Spleen (tissue), 11 donors: ENCODE data around the gene GLDN. TPM values are rescaled to one million over a fixed set of nuclear protein-coding genes. Genes with fewer than 3 reads are reported as not detected.

Experiments
- DNase-seq: peaks from one replicate; pipeline ENCODE4 v3.0.0-alpha.2; 2020
- H3K27ac ChIP-seq, 8 donors: fragments of 200-600 bp; sonication (generic) in 7 of 8; 1 replicate in 4 of 8; 2 replicates in 4 of 8; pipeline versions ENCODE4 v1.5.0 to v1.8.0; 2016 to 2021; ENCODE audit warnings: inconsistent platforms in 4 of 8, mild to moderate bottlenecking in 4 of 8, moderate library complexity in 1 of 8
- H3K27me3 ChIP-seq, 7 donors: fragments of 200-600 bp; sonication (generic) in 6 of 7; replicated peaks in 1 of 7; 1 replicate in 4 of 7; 2 replicates in 3 of 7; pipeline versions ENCODE4 v1.5.0 to v1.8.0; 2016 to 2021; ENCODE audit warnings: inconsistent platforms in 3 of 7, mild to moderate bottlenecking in 1 of 7
- H3K36me3 ChIP-seq, 6 donors: fragments of 200-600 bp; sonication (generic) in 5 of 6; 1 replicate in 4 of 6; 2 replicates in 2 of 6; pipeline versions ENCODE4 v1.5.0 to v1.8.0; 2016 to 2021; ENCODE audit warnings: inconsistent platforms in 2 of 6
- H3K4me1 ChIP-seq, 6 donors: fragments of 200-600 bp; sonication (generic) in 5 of 6; 1 replicate in 3 of 6; 2 replicates in 3 of 6; pipeline versions ENCODE4 v1.5.0 to v1.8.0; 2016 to 2021; ENCODE audit warnings: inconsistent platforms in 3 of 6
- H3K4me3 ChIP-seq, 8 donors: fragments of 200-600 bp; sonication (generic) in 7 of 8; 1 replicate in 4 of 8; 2 replicates in 4 of 8; pipeline versions ENCODE4 v1.5.0 to v1.8.0; 2016 to 2021; ENCODE audit warnings: inconsistent platforms in 4 of 8, mild to moderate bottlenecking in 4 of 8, moderate library complexity in 2 of 8
- H3K9me3 ChIP-seq, 8 donors: fragments of 200-600 bp; sonication (generic) in 7 of 8; 1 replicate in 4 of 8; 2 replicates in 4 of 8; pipeline versions ENCODE4 v1.5.0 to v1.8.0; 2016 to 2021; ENCODE audit warnings: inconsistent platforms in 4 of 8
- POLR2A ChIP-seq, 3 donors: fragments of 450-650 bp; IDR thresholded peaks; one replicate each; pipeline ENCODE4 v1.5.1; 2017; ENCODE audit warnings: antibody characterized with exemption in 3 of 3, mild to moderate bottlenecking in 1 of 3
- POLR2AphosphoS5 ChIP-seq, 3 donors: sonication (generic); formaldehyde crosslinking; IDR thresholded peaks; one replicate each; pipeline ENCODE4 v1.5.1; 2017; ENCODE audit warnings: antibody characterized with exemption in 3 of 3
- WGBS, 5 donors: extraction: QIAGEN DNeasy Blood & Tissue Kit in 3 of 5; methylation state at CpG; one replicate each; pipeline versions ENCODE4 v1.1.5 to v1.1.7; 2013 to 2018; 5-methylcytosine and 5-hydroxymethylcytosine counted together
- intact Hi-C: fragments of 100-400 bp; cut with DNase I; formaldehyde crosslinking; loops from one replicate; pipeline ENCODE4 v1.15.0; 2023; ENCODE audit warnings: low total_unique reads
- polyA plus RNA-seq, 3 donors: library from polyadenylated mRNA; stranded (reverse); fragments of 200-250 nt; gene quantifications; one replicate each; pipeline ENCODE4 v1.2.1, GENCODE V29; 2013
- total RNA-seq, 7 donors: library from RNA; depleted of rRNA in 3 of 7; stranded (reverse); fragments of >200 nt in 3 of 7; fragmentation: NEBNext Ultra II Directional in 4 of 7; extraction: Animal tissue kit (Norgen Biotek cat#: 25700) in 4 of 7; gene quantifications; one replicate each; pipeline versions ENCODE4 v1.1.0 to v1.2.1, GENCODE V29; 2016 to 2021
- TF ChIP-seq, protein P1 (sequence below), 11 experiments: fragments of 200-600 bp in 7 of 11; fragments of 450-650 bp in 4 of 11; sonication (generic) in 4 of 11; IDR thresholded peaks in 8 of 11; conservative IDR thresholded peaks in 3 of 11; 1 replicate in 7 of 11; 2 replicates in 4 of 11; pipeline versions ENCODE4 v1.4.0 to v1.8.0; 2016 to 2021; ENCODE audit warnings: antibody characterized with exemption in 11 of 11, inconsistent platforms in 4 of 11, mild to moderate bottlenecking in 1 of 11
- donor health status: healthy with polysubstance abuse.
- donor health status: DM: no; HTN: no; CAD: no; lungs with moderate emphysema.
- donor health status: DM: no; HTN: no; CAD: no.
- donor health status: Bipolar disorder and iron deficiency.
- donor health status: healthy.
- donor health status: DM: no; HTN: no; CAD: no.
- donor health status: DM: yes; HTN: yes; CAD: no.

Gene GLDN
- total and polyA plus RNA-seq, 10 donors = 0.94 to 18.2 (median 3.5) TPM

DNA sequence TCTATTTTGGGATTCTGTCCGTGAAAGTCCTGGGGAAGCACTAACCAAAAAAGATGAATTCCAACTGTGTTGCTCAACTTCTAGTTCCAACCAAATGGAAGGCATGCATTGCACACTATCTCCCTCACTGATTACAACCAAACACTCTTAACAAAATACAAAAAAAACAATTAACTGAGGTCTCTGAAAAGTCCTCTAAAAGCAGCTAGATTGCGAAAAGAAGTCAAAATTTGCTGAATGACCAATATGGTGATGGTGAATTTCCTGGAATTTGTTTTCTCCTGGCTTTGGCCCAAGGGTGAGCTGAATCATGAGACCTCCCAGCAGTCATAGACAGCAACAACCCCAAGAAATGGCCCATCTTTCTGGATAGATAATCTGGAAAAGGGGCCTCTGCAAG is 31.4 kb upstream of the GLDN start:
- H3K27me3 ChIP-seq = peaks cover 0 to 25% (median 0%) of the 10 kb centered on the region in 7 donors
- DNase-seq = no peak
- intact Hi-C loops = no loop called here
- H3K4me1 ChIP-seq = peaks cover 0 to 26% (median 4%) of the 10 kb centered on the region in 6 donors
- peak overlapping the region in 6 of 8 donors; percentile 2 to 47 (median 20) for H3K27ac ChIP-seq
- no peaks in the 10 kb centered on the region for H3K9me3 ChIP-seq
- H3K4me3 ChIP-seq = no peak overlapping the region
- TF ChIP-seq POLR2AphosphoS5 (IDR thresholded peaks at IDR 0.05) (no peak), POLR2A (IDR thresholded peaks at IDR 0.05) (no peak)
- TF ChIP-seq, protein P1, sequence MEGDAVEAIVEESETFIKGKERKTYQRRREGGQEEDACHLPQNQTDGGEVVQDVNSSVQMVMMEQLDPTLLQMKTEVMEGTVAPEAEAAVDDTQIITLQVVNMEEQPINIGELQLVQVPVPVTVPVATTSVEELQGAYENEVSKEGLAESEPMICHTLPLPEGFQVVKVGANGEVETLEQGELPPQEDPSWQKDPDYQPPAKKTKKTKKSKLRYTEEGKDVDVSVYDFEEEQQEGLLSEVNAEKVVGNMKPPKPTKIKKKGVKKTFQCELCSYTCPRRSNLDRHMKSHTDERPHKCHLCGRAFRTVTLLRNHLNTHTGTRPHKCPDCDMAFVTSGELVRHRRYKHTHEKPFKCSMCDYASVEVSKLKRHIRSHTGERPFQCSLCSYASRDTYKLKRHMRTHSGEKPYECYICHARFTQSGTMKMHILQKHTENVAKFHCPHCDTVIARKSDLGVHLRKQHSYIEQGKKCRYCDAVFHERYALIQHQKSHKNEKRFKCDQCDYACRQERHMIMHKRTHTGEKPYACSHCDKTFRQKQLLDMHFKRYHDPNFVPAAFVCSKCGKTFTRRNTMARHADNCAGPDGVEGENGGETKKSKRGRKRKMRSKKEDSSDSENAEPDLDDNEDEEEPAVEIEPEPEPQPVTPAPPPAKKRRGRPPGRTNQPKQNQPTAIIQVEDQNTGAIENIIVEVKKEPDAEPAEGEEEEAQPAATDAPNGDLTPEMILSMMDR (IDR thresholded peaks at IDR 0.05 in 8 of 11, conservative IDR thresholded peaks at IDR 0.05 in 3 of 11) = no peak
- WGBS, 5 donors = 62 to 87% (median 79%) methylated on average over 2 of the region's 2 CpGs
- H3K36me3 ChIP-seq = no peaks in the 10 kb centered on the region

DNA sequence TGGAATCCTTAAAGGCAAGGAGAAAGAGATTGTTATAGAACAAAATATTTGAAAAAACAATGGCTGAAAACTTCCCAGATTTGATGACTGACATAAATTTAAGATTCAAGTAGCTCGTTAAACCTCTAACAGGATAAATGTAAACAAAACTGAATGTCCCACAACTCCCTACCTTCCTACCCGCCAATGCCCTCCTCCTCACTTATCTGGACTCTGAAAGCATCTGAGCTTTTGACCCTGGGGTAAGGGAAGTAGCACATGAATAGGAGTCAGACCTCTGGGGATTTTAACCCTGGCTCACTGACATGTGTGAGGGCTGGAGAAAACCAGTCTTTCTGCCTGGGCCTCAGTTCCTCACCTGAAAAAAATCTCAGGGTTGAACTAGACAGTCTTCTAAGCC is 29.9 kb upstream of the GLDN start:
- 70 to 81% (median 73%) methylated on average over 2 of the region's 2 CpGs for WGBS, 5 donors
- Histone ChIP-seq H3K4me3 (no peak overlapping the region), H3K4me1 (peaks cover 0 to 26% (median 4%) of the 10 kb centered on the region in 6 donors), H3K27ac (no peak overlapping the region), H3K36me3 (no peaks in the 10 kb centered on the region), H3K27me3 (peaks cover 0 to 20% (median 0%) of the 10 kb centered on the region in 7 donors), H3K9me3 (no peaks in the 10 kb centered on the region)
- intact Hi-C loops = no loop called here
- TF ChIP-seq POLR2A (IDR thresholded peaks at IDR 0.05) (no peak), POLR2AphosphoS5 (IDR thresholded peaks at IDR 0.05) (no peak)
- TF ChIP-seq, protein P1 (IDR thresholded peaks at IDR 0.05 in 8 of 11, conservative IDR thresholded peaks at IDR 0.05 in 3 of 11) = no peak
- no peak for DNase-seq

DNA sequence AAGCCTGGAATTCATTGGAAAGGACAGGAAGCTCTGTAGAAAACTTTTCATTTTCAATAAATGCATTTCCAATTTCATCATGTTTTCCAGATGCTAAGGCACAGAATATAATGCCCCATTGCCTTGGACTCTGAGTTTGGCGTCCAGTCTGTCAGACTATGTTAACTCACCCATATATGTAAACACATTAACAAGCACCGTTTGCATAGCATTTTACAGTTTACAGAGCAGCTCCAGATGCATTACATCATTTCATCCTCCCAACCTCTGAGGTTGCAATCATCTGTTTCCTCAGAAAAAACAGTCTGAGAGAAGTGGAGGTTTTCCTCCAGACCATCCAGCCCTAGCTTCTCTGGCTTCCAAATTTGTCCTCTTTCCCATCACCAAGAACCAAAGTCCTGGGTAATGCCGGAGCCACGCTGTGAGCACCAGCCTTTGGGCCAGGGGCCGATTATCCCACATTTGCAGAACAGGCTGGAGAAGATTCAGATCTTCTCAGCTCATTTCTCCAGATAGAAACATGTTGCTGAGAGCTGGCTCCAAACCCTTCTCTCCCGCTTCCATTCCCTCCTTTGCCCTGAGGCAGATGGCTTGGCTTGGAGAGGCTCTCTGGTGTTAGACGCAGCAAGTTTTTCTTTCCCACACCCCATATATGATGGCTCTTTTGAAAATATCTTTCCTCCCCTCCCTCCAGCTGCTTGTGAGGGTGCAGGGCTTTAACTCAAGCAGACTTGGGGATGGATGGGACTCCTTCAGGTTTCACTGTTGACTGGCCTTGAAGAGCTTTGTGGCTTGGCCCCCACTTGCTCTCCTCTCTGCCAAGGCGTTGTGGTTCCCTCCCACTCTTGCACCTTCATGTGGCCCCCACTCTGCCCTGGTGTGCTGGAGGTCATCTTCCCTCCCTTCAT is 29.0 kb upstream of the GLDN start:
- H3K27ac ChIP-seq = no peak overlapping the region
- intact Hi-C loops = no loop called here
- 70 to 75% (median 71%) methylated on average over 8 of the region's 8 CpGs for WGBS, 5 donors
- no peaks in the 10 kb centered on the region for H3K36me3 ChIP-seq
- no peak overlapping the region for H3K4me3 ChIP-seq
- no peaks in the 10 kb centered on the region for H3K9me3 ChIP-seq
- TF ChIP-seq, protein P1 (IDR thresholded peaks at IDR 0.05 in 8 of 11, conservative IDR thresholded peaks at IDR 0.05 in 3 of 11) = no peak
- TF ChIP-seq POLR2AphosphoS5 (IDR thresholded peaks at IDR 0.05) = no peak
- no peak for TF ChIP-seq POLR2A (IDR thresholded peaks at IDR 0.05)
- H3K4me1 ChIP-seq = peaks cover 0 to 25% (median 3%) of the 10 kb centered on the region in 6 donors
- H3K27me3 ChIP-seq = peaks cover 0 to 20% (median 0%) of the 10 kb centered on the region in 7 donors
- DNase-seq = no peak

DNA sequence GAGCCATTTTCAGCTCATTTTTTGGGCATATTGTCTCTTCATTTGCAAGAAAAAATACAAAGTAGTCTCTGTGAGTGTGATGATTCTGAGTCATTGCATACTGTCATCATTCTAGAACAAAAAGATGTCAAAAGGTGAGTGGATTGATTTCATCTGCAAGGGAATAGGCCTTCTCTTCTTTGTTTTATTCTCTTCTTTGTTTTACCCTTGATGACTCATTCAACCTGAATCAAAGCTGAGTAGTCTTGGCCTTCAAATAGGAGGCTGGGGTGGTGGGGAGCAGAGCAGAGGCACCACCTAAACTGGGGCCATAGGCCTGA is 28.4 kb upstream of the GLDN start:
- Histone ChIP-seq H3K27ac (no peak overlapping the region), H3K9me3 (no peaks in the 10 kb centered on the region), H3K4me3 (no peak overlapping the region), H3K27me3 (peaks cover 0 to 20% (median 0%) of the 10 kb centered on the region in 7 donors), H3K4me1 (peaks cover 0 to 19% (median under 1%) of the 10 kb centered on the region in 6 donors), H3K36me3 (no peaks in the 10 kb centered on the region)
- TF ChIP-seq POLR2AphosphoS5 (IDR thresholded peaks at IDR 0.05) = no peak
- DNase-seq = no peak
- intact Hi-C loops = no loop called here
